ENCODE results near the gene TRAF2.

Gene TRAF2

GRCh38 chr9:136971746-136972145 lies 85.4 kb downstream of the TRAF2 start:
- TF ChIP-seq POLR2AphosphoS5 (IDR thresholded peaks at IDR 0.05; ENCODE audit: borderline replicate concordance, low read depth, low read length): no peak
- TF ChIP-seq FOXP2 (optimal IDR thresholded peaks at IDR 0.05; ENCODE audit: control extremely low read depth, extremely low read length, insufficient read depth): no peak
- TF ChIP-seq EZH2 (IDR thresholded peaks at IDR 0.05): no peak
- Histone ChIP-seq H3K9me3 (ENCODE audit: low read depth, low read length) (no peaks in the 10 kb centered on the region), H3K9ac (ENCODE audit: insufficient read length) (no peak overlapping the region), H3K27ac (no peak overlapping the region), H3K36me3 (ENCODE audit: insufficient read depth, low read length) (no peaks in the 10 kb centered on the region), H3K4me3 (no peak overlapping the region)
- no peak for DNase-seq (ENCODE audit: low read depth, low spot score)

GRCh38 chr9:136972335-136972734 lies 86.0 kb downstream of the TRAF2 start:
- no peaks in the 10 kb centered on the region for H3K36me3 ChIP-seq (ENCODE audit: insufficient read depth, low read length)
- H3K9me3 ChIP-seq (ENCODE audit: low read depth, low read length): no peaks in the 10 kb centered on the region
- H3K9ac ChIP-seq (ENCODE audit: insufficient read length): no peak overlapping the region
- H3K4me3 ChIP-seq: no peak overlapping the region
- DNase-seq (ENCODE audit: low read depth, low spot score): no peak
- H3K27ac ChIP-seq: no peak overlapping the region
- TF ChIP-seq EZH2 (IDR thresholded peaks at IDR 0.05): no peak
- TF ChIP-seq FOXP2 (optimal IDR thresholded peaks at IDR 0.05; ENCODE audit: control extremely low read depth, extremely low read length, insufficient read depth): no peak
- TF ChIP-seq POLR2AphosphoS5 (IDR thresholded peaks at IDR 0.05; ENCODE audit: borderline replicate concordance, low read depth, low read length): no peak

- Histone ChIP-seq H3K9ac (ENCODE audit: insufficient read length) (no peak overlapping the region), H3K9me3 (ENCODE audit: low read depth, low read length) (no peaks in the 10 kb centered on the region), H3K36me3 (ENCODE audit: insufficient read depth, low read length) (no peaks in the 10 kb centered on the region), H3K4me3 (no peak overlapping the region), H3K27ac (no peak overlapping the region)
- no peak for TF ChIP-seq POLR2AphosphoS5 (IDR thresholded peaks at IDR 0.05; ENCODE audit: borderline replicate concordance, low read depth, low read length)
- no peak for DNase-seq (ENCODE audit: low read depth, low spot score)
Measured at GRCh38 chr9:136972743-136973142, 86.4 kb downstream of the TRAF2 start.

- Histone ChIP-seq H3K4me3 (no peak overlapping the region), H3K9me3 (ENCODE audit: low read depth, low read length) (no peaks in the 10 kb centered on the region), H3K9ac (ENCODE audit: insufficient read length) (no peak overlapping the region), H3K36me3 (ENCODE audit: insufficient read depth, low read length) (no peaks in the 10 kb centered on the region), H3K27ac (no peak overlapping the region)
- DNase-seq (ENCODE audit: low read depth, low spot score): no peak
- no peak for TF ChIP-seq POLR2AphosphoS5 (IDR thresholded peaks at IDR 0.05; ENCODE audit: borderline replicate concordance, low read depth, low read length)
- TF ChIP-seq FOXP2 (optimal IDR thresholded peaks at IDR 0.05; ENCODE audit: control extremely low read depth, extremely low read length, insufficient read depth): no peak
- no peak for TF ChIP-seq EZH2 (IDR thresholded peaks at IDR 0.05)
Measured at GRCh38 chr9:136973618-136974617, 87.6 kb downstream of the TRAF2 start.

- no peak overlapping the region for H3K27ac ChIP-seq
- no peak overlapping the region for H3K4me3 ChIP-seq
- no peaks in the 10 kb centered on the region for H3K9me3 ChIP-seq (ENCODE audit: low read depth, low read length)
- DNase-seq (ENCODE audit: low read depth, low spot score): no peak
- TF ChIP-seq POLR2AphosphoS5 (IDR thresholded peaks at IDR 0.05; ENCODE audit: borderline replicate concordance, low read depth, low read length): no peak
- no peak for TF ChIP-seq EZH2 (IDR thresholded peaks at IDR 0.05)
- no peak for TF ChIP-seq FOXP2 (optimal IDR thresholded peaks at IDR 0.05; ENCODE audit: control extremely low read depth, extremely low read length, insufficient read depth)
- no peaks in the 10 kb centered on the region for H3K36me3 ChIP-seq (ENCODE audit: insufficient read depth, low read length)
- no peak overlapping the region for H3K9ac ChIP-seq (ENCODE audit: insufficient read length)
Measured at GRCh38 chr9:136974817-136975535, 88.7 kb downstream of the TRAF2 start.

GRCh38 chr9:136975644-136976043 lies 89.3 kb downstream of the TRAF2 start:
- H3K9ac ChIP-seq (ENCODE audit: insufficient read length): no peak overlapping the region
- TF ChIP-seq POLR2AphosphoS5 (IDR thresholded peaks at IDR 0.05; ENCODE audit: borderline replicate concordance, low read depth, low read length): no peak
- TF ChIP-seq EZH2 (IDR thresholded peaks at IDR 0.05): no peak
- no peak for TF ChIP-seq FOXP2 (optimal IDR thresholded peaks at IDR 0.05; ENCODE audit: control extremely low read depth, extremely low read length, insufficient read depth)
- H3K9me3 ChIP-seq (ENCODE audit: low read depth, low read length): no peaks in the 10 kb centered on the region
- no peak overlapping the region for H3K27ac ChIP-seq
- DNase-seq (ENCODE audit: low read depth, low spot score): no peak
- no peaks in the 10 kb centered on the region for H3K36me3 ChIP-seq (ENCODE audit: insufficient read depth, low read length)
- H3K4me3 ChIP-seq: no peak overlapping the region

Measured in SK-N-MC (cell line).